ACHN (cell line): ENCODE data around the gene F2RL2.

Experiments used
- DNase-seq: peaks from one replicate; pipeline ENCODE4 v3.0.0-alpha.2; 2015
- in situ Hi-C: cut with HindIII; loops from 2 replicates; pipeline ENCODE4 v1.10.0; 2017; ENCODE audit warnings: low sequenced_read_pairs, low pct_ligation_motif_present, low pct_unique_long_range_greater_than_20kb

Gene F2RL2

GRCh38 chr5:76622973-76623596 is at the start of gene F2RL2:
Gene F2RL2, minus strand, starts transcription at chr5:76623403. Its CDS starts 173 bp downstream, at chr5:76623230.
- in situ Hi-C loops: no loop called here
- DNase-seq: peak; percentile 73

GRCh38 chr5:76672242-76672641 is 49.0 kb upstream of the F2RL2 start:
- no peak for DNase-seq

GRCh38 chr5:76670508-76670907 is 47.3 kb upstream of the F2RL2 start:
- no peak for DNase-seq
- in situ Hi-C loops: no loop called here

More at GRCh38 chr5:76672242-76672641, 49.0 kb upstream of the F2RL2 start:
- in situ Hi-C loops: no loop called here

- in situ Hi-C loops: no loop called here
- DNase-seq: no peak
Measured at GRCh38 chr5:76669245-76669644, 46.0 kb upstream of the F2RL2 start.

- in situ Hi-C loops: no loop called here
- no peak for DNase-seq
Measured at GRCh38 chr5:76667495-76667894, 44.3 kb upstream of the F2RL2 start.

GRCh38 chr5:76664079-76664478 is 40.9 kb upstream of the F2RL2 start:
- DNase-seq: no peak
- in situ Hi-C loops: no loop called here

GRCh38 chr5:76663573-76663972 is 40.4 kb upstream of the F2RL2 start:
- in situ Hi-C loops: no loop called here
- DNase-seq: no peak

GRCh38 chr5:76662521-76662920 is 39.3 kb upstream of the F2RL2 start:
- no peak for DNase-seq
- in situ Hi-C loops: no loop called here

- in situ Hi-C loops: no loop called here
- DNase-seq: no peak
Measured at GRCh38 chr5:76660360-76660759, 37.2 kb upstream of the F2RL2 start.

GRCh38 chr5:76657683-76658311 is 34.6 kb upstream of the F2RL2 start:
- DNase-seq: no peak
- in situ Hi-C loops: no loop called here

GRCh38 chr5:76657091-76657490 is 33.9 kb upstream of the F2RL2 start:
- DNase-seq: peak; percentile 8
- in situ Hi-C loops: no loop called here

- DNase-seq: no peak
- in situ Hi-C loops: no loop called here
Measured at GRCh38 chr5:76652809-76653414, 29.7 kb upstream of the F2RL2 start.

- DNase-seq: no peak
- in situ Hi-C loops: no loop called here
Measured at GRCh38 chr5:76649140-76649539, 25.9 kb upstream of the F2RL2 start.

GRCh38 chr5:76643371-76643770 is 20.2 kb upstream of the F2RL2 start:
- no peak for DNase-seq
- in situ Hi-C loops: no loop called here

GRCh38 chr5:76642390-76643040 is 19.3 kb upstream of the F2RL2 start:
- DNase-seq: no peak
- in situ Hi-C loops: no loop called here

- peak; percentile 66 for DNase-seq
- in situ Hi-C loops: no loop called here
Measured at GRCh38 chr5:76641514-76642120, 18.4 kb upstream of the F2RL2 start.

GRCh38 chr5:76638479-76638878 is 15.3 kb upstream of the F2RL2 start:
- no peak for DNase-seq
- in situ Hi-C loops: no loop called here

GRCh38 chr5:76637490-76637889 is 14.3 kb upstream of the F2RL2 start:
- in situ Hi-C loops: no loop called here
- DNase-seq: no peak

- in situ Hi-C loops: no loop called here
- DNase-seq: no peak
Measured at GRCh38 chr5:76634661-76635060, 11.5 kb upstream of the F2RL2 start.
